HG02938 (cell line): ENCODE results near the gene CXorf65.

Experiments used
- ATAC-seq: cut with Tn5 transposase; IDR thresholded peaks from one replicate; pipeline ENCODE4 v1.9.1; 2021; ENCODE audit warnings: mild to moderate bottlenecking, moderate library complexity; ENCODE audit not compliant: unreplicated experiment

The CXorf65 gene

GRCh38 chrX:71068044-71068918 is 38.3 kb downstream of the CXorf65 start, which contains the start of gene SNX12:
TSS of gene SNX12 (minus strand) at chrX:71068334. CDS start at chrX:71068306, 28 bp downstream.
- ATAC-seq = peak; percentile 95

GRCh38 chrX:71067712-71068043 is 38.9 kb downstream of the CXorf65 start:
- ATAC-seq = no peak

GRCh38 chrX:71067089-71067488 is 39.5 kb downstream of the CXorf65 start:
- ATAC-seq = no peak

GRCh38 chrX:71060127-71060526 is 46.4 kb downstream of the CXorf65 start:
- no peak for ATAC-seq

GRCh38 chrX:71057848-71058530 is 48.6 kb downstream of the CXorf65 start:
- no peak for ATAC-seq

- no peak for ATAC-seq
These were observed 49.7 kb downstream of the CXorf65 start for GRCh38 chrX:71056867-71057266.
